PFSK-1 (cell line): ENCODE measurements around the gene FCHO1.

Source experiments
- POLR2AphosphoS5 ChIP-seq: IDR thresholded peaks from 2 replicates; pipeline ENCODE4 v1.6.1; 2012; ENCODE audit warnings: low read depth, mild to moderate bottlenecking, control low read depth, low read length, moderate library complexity
- SIN3A ChIP-seq: IDR thresholded peaks from 2 replicates; pipeline ENCODE4 v1.6.1; 2012; ENCODE audit warnings: mild to moderate bottlenecking, low read length, moderate library complexity, borderline replicate concordance; ENCODE audit not compliant: insufficient read depth

DNA sequence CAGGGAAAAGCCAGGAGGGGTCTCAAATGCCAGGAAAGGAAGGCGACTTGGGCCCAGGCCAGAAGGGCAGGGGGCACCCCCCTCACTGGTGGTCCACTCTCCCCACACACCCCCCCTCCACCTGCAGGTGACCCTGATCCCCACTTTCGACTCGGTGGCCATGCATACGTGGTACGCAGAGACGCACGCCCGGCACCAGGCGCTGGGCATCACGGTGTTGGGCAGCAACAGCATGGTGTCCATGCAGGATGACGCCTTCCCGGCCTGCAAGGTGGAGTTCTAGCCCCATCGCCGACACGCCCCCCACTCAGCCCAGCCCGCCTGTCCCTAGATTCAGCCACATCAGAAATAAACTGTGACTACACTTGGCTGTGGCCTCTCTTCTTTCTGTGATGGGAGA lies 17.1 kb upstream of the FCHO1 start:
- TF ChIP-seq SIN3A (no peak), POLR2AphosphoS5 (no peak)
